Measurements from ENCODE around the gene THPO. TPM values are rescaled to one million over a fixed set of nuclear protein-coding genes. Genes with fewer than 3 reads are reported as not detected.

Gene THPO
- total RNA-seq, 4 donors from 2014 or later: 0.31 to 0.94 TPM; not detected in 2

DNA sequence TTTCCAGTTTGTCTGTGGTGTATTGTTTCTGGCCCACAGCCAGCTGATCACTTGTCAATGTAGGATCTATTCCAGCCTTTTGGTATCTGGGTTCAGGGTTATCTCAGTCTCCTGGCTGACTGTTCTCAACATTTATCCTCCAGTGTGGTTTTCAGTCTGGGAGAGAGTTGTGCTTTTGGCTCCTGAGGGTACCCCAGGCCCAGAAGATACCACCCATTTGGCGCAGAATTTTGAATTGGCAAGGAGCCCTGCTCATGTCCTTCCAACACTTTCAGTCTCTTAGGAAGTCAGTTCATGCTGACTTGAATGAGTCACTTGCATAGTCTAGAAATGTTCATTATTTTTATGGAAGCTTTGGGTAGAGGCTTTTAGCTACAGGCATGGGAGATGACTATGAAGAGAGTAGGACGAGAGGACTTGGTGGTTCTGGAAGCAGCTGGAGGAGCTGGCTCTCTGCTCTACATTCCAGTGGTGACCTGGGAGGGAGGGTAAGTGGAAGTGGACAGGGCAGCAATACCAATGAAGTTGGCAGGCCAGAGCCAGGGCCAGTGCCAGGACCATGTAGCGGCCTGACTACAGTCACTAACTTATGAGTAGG lies 9.3 kb downstream of the THPO start:
- H3K4me1 ChIP-seq: peaks cover 0 to 47% (median 12%) of the 10 kb centered on the region in 3 donors
- H3K27me3 ChIP-seq: no peaks in the 10 kb centered on the region
- WGBS, 2 donors (ENCODE audit: low coverage in 1 of 2): 38 to 48% methylated on average over 2 of the region's 3 CpGs
- no peaks in the 10 kb centered on the region for H3K9me3 ChIP-seq
- ATAC-seq: no peak
- peak overlapping the region in 3 of 4 donors; percentile 9 to 41 (median 20) for H3K27ac ChIP-seq
- no peak overlapping the region for H3K4me3 ChIP-seq
- H3K36me3 ChIP-seq: peaks cover 0 to 46% of the 10 kb centered on the region in 2 donors
- TF ChIP-seq CTCF (IDR thresholded peaks at IDR 0.05) (no peak), EP300 (IDR thresholded peaks at IDR 0.05) (no peak), POLR2A (IDR thresholded peaks at IDR 0.05) (no peak), POLR2AphosphoS5 (IDR thresholded peaks at IDR 0.05) (no peak)

- Histone ChIP-seq H3K4me1 (peaks cover 0 to 51% (median 14%) of the 10 kb centered on the region in 3 donors), H3K27me3 (no peaks in the 10 kb centered on the region), H3K4me3 (no peak overlapping the region), H3K36me3 (peaks cover 0 to 46% of the 10 kb centered on the region in 2 donors), H3K27ac (no peak overlapping the region), H3K9me3 (no peaks in the 10 kb centered on the region)
- TF ChIP-seq EP300 (IDR thresholded peaks at IDR 0.05) (no peak), POLR2AphosphoS5 (IDR thresholded peaks at IDR 0.05) (no peak), POLR2A (IDR thresholded peaks at IDR 0.05) (no peak), CTCF (IDR thresholded peaks at IDR 0.05) (no peak)
- no peak for ATAC-seq
- 75 to 79% methylated on average over 4 of the region's 9 CpGs for WGBS, 2 donors (ENCODE audit: low coverage in 1 of 2)
Measured at GRCh38 chr3:184368116-184368515, 9.9 kb downstream of the THPO start.

DNA sequence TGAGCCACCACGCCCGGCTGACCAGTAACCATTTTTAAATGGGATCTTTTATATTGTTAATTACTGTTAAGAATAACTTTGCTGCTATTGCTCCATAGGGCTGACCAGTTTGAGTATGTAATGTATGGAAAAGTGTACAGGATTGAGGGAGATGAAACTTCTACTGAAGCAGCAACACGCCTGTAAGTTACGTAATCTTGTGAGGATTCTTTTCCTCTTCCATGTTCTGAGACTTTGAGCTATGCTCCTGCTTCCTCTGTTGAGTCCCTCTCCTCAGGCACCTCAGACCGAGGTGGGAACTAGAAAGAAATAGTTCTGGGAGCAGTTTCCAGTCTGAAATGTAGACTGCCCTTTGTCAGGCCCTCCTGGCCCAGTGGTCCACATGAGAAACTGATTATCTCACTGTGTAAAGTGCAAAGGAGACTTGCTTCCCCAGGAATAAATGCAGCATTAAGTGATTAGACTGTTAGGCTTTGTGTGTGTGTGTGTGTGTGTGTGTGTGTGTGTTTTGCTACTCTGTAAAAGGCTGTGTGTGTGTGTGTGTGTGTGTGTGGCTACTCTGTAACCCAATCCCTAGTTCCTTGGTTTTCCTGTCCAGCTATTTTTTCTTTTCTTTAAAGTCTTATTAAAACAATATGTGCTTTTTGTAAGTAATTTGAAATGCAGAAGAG lies 11.3 kb downstream of the THPO start:
- Histone ChIP-seq H3K36me3 (peaks cover 0 to 46% of the 10 kb centered on the region in 2 donors), H3K4me1 (peaks cover 0 to 41% (median 11%) of the 10 kb centered on the region in 3 donors), H3K27ac (no peak overlapping the region), H3K27me3 (no peaks in the 10 kb centered on the region), H3K4me3 (no peak overlapping the region), H3K9me3 (no peaks in the 10 kb centered on the region)
- 77 to 85% methylated on average over 3 to 5 of the region's 5 CpGs for WGBS, 2 donors (ENCODE audit: low coverage in 1 of 2)
- no peak for ATAC-seq
- TF ChIP-seq POLR2A (IDR thresholded peaks at IDR 0.05) (no peak), CTCF (IDR thresholded peaks at IDR 0.05) (no peak), POLR2AphosphoS5 (IDR thresholded peaks at IDR 0.05) (no peak), EP300 (IDR thresholded peaks at IDR 0.05) (no peak)

DNA sequence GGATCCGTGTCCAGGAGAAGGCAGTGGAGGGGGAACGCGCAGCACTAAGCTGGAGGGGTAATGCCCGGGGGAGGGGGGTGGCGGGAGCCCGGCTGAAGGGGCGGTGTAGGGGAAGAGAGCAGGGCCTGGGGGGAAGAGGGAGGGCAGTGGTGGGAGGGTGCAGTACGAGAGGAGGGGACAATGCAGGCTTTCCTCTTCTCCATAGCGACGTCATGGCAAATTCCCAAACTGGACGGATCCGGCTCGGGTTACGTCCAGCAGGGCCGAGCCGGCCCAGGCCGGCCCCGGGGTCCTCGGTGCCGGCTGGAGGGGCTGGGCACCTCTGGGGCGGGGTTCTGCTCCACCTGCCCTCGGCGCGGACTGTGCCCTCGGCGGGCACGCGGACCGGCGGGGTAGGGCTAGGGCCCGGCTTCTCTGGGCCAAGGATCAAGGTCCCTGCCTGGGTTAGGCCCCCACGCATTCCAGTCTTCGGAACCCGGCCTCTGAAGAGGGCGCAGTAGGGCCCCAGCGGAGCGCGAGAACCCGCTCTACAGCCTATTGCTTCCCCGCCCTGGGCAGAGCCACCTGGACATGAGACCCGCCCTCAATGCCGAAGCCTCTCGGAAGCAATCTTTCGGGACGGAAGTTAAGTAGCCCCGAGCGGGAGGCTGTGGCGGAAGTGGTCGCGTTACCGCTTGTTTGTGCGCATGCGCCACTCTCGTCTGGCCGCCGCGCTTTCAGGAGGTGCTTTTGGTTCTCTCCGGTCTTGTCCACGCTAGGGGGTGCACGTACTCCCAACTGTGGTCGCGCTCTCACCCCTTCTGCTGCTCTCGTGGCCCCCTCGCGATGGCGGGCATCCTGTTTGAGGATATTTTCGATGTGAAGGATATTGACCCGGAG lies 15.1 kb downstream of the THPO start:
- Histone ChIP-seq H3K36me3 (peaks cover 0 to 35% of the 10 kb centered on the region in 2 donors), H3K4me1 (peaks cover 3 to 49% (median 16%) of the 10 kb centered on the region in 3 donors), H3K27me3 (no peaks in the 10 kb centered on the region), H3K4me3 (peak overlapping the region; percentile 92 to 95), H3K27ac (peak overlapping the region; percentile 92 to 100 (median 96)), H3K9me3 (no peaks in the 10 kb centered on the region)
- WGBS, 2 donors (ENCODE audit: low coverage in 1 of 2): 0% methylated on average over 9 of the region's 68 CpGs; no CpG with 5 or more reads in 1 of the 2 donors
- ATAC-seq: peak; percentile 84
- no peak for TF ChIP-seq EP300 (IDR thresholded peaks at IDR 0.05)
- TF ChIP-seq POLR2A (IDR thresholded peaks at IDR 0.05): peak; percentile 39 to 61
- peak in 3 of 4 experiments; percentile 44 to 71 (median 57) for TF ChIP-seq CTCF (IDR thresholded peaks at IDR 0.05)
- peak; percentile 60 for TF ChIP-seq POLR2AphosphoS5 (IDR thresholded peaks at IDR 0.05)

All from gastroesophageal sphincter (tissue), 4 donors.